HepG2 (cell line): ENCODE results near the gene PPAN. TPM values are rescaled to one million over a fixed set of nuclear protein-coding genes. Genes with fewer than 3 reads are reported as not detected.

Experiments
- ATAC-seq: fragments of 200-7000 bp; cut with Tn5 transposase; 3 replicates; pipeline ENCODE4 v1.9.1; 2020; ENCODE audit warnings: mild to moderate bottlenecking, moderate library complexity
- BruUV-seq: library from RNA; stranded (reverse); fragments of 400-500 nt; replicated peaks from 2 replicates; lab custom pipeline; 2021; lab: Mats Ljungman, UMichigan
- CTCF ChIA-PET: fragments of 300-600 bp; formaldehyde crosslinking; extraction: SDS; loops from one replicate; lab custom pipeline; 2021; ENCODE audit warnings: low total read pairs, inconsistent platforms, low intra/inter-chr PET ratio; lab: Yijun Ruan, JAX
- POLR2A ChIA-PET: fragments of 350-600 bp; sonication (Branson Sonifier 250); formaldehyde crosslinking; loops from one replicate; lab custom pipeline; 2020; ENCODE audit warnings: antibody characterized with exemption, inconsistent platforms; lab: Yijun Ruan, JAX
- DNase-seq: peaks from one replicate; pipeline ENCODE4 v3.0.0-alpha.2; 2015; ENCODE audit warnings: low spot score
- FAIRE-seq: peaks from 3 replicates; lab custom pipeline; 2011; peaks lifted over from hg19 to GRCh38; lab: Jason Lieb, UNC
- H2AFZ ChIP-seq: one replicate; pipeline ENCODE4 v1.6.1; 2011; ENCODE audit warnings: low read length, inconsistent platforms
- H3K27ac ChIP-seq: fragments of 300-600 bp; 3 replicates; pipeline ENCODE4 v1.8.0; 2011; ENCODE audit warnings: mixed run types, mild to moderate bottlenecking, mixed read lengths, low read length, inconsistent platforms; ENCODE audit not compliant: insufficient read depth; ENCODE audit errors: extremely low read length
- H3K27me3 ChIP-seq, 2 experiments: fragments of 200-600 bp in 1 of 2; 2 replicates in 1 of 2; 3 replicates in 1 of 2; pipeline versions ENCODE4 v1.6.0 to v1.8.0; 2011; ENCODE audit warnings: low read length in 2 of 2, mild to moderate bottlenecking in 2 of 2, moderate library complexity in 2 of 2, inconsistent platforms in 1 of 2; ENCODE audit not compliant: insufficient read depth in 2 of 2, control insufficient read depth in 1 of 2
- H3K36me3 ChIP-seq, 2 experiments: fragments of 200-600 bp in 1 of 2; replicated peaks in 1 of 2; 2 replicates in 1 of 2; 3 replicates in 1 of 2; pipeline versions ENCODE4 v1.5.1 to v1.8.0; 2011; ENCODE audit warnings: low read length in 2 of 2, inconsistent platforms in 1 of 2; ENCODE audit not compliant: insufficient read depth in 2 of 2, control insufficient read depth in 1 of 2
- H3K4me1 ChIP-seq: 2 replicates; pipeline ENCODE4 v1.5.1; 2012; ENCODE audit warnings: low read length, inconsistent platforms; ENCODE audit not compliant: insufficient read depth
- H3K4me2 ChIP-seq: 2 replicates; pipeline ENCODE4 v1.6.0; 2011; ENCODE audit warnings: low read depth, low read length, inconsistent platforms
- H3K4me3 ChIP-seq, 3 experiments: fragments of 200-600 bp in 1 of 3; sonication (generic), shearing (Covaris generic) in 1 of 3; replicated peaks in 1 of 3; 2 replicates each; pipeline ENCODE4 v1.5.1; 2011 to 2016; ENCODE audit warnings: low read length in 3 of 3, inconsistent platforms in 2 of 3, low read depth in 2 of 3, mild to moderate bottlenecking in 2 of 3, control low read depth in 1 of 3, mixed read lengths in 1 of 3; ENCODE audit not compliant: insufficient read depth in 1 of 3
- H3K79me2 ChIP-seq: one replicate; pipeline ENCODE4 v1.6.1; 2011; ENCODE audit warnings: low read length, inconsistent platforms; ENCODE audit not compliant: insufficient read depth
- H3K9ac ChIP-seq: 2 replicates; pipeline ENCODE4 v1.6.0; 2011; ENCODE audit warnings: mild to moderate bottlenecking, low read depth, low read length, inconsistent platforms; ENCODE audit not compliant: insufficient read depth
- H3K9me3 ChIP-seq: 2 replicates; pipeline ENCODE4 v1.5.1; 2012; ENCODE audit warnings: mild to moderate bottlenecking, low read length
- H4K20me1 ChIP-seq: 2 replicates; pipeline ENCODE4 v1.6.0; 2011; ENCODE audit warnings: inconsistent platforms, mild to moderate bottlenecking, low read length, moderate library complexity; ENCODE audit not compliant: insufficient read depth
- AHR ChIP-seq: IDR thresholded peaks from 2 replicates; pipeline ENCODE4 v1.6.1; 2018; ENCODE audit warnings: missing genetic modification reagents, missing compliant biosample characterization
- HDAC1 ChIP-seq: sonication (generic); formaldehyde crosslinking; IDR thresholded peaks from 2 replicates; pipeline ENCODE4 v1.5.1; 2020; ENCODE audit warnings: mild to moderate bottlenecking, missing genetic modification reagents
- HOXA5 ChIP-seq: sonication (generic); formaldehyde crosslinking; IDR thresholded peaks from 2 replicates; pipeline ENCODE4 v1.4.0; 2020; ENCODE audit warnings: missing genetic modification reagents
- SP4 ChIP-seq: sonication (generic); formaldehyde crosslinking; IDR thresholded peaks from 2 replicates; pipeline ENCODE4 v1.8.1; 2023; ENCODE audit warnings: mild to moderate bottlenecking, missing genetic modification reagents
- ZBTB7A ChIP-seq: sonication (generic); formaldehyde crosslinking; IDR thresholded peaks from 2 replicates; pipeline ENCODE4 v1.8.0; 2022; ENCODE audit warnings: mild to moderate bottlenecking, missing genetic modification reagents
- ZNF121 ChIP-seq: sonication (generic); formaldehyde crosslinking; IDR thresholded peaks from 2 replicates; pipeline ENCODE4 v1.5.0; 2020; ENCODE audit warnings: mild to moderate bottlenecking, missing genetic modification reagents
- ZNF607 ChIP-seq: sonication (generic); formaldehyde crosslinking; IDR thresholded peaks from 2 replicates; pipeline ENCODE4 v1.5.1; 2020; ENCODE audit warnings: missing genetic modification reagents, mild to moderate bottlenecking, borderline replicate concordance
- WGBS: methylation state at CpG from one replicate; pipeline ENCODE4 v1.1.6; 2017; ENCODE audit warnings: low lambda C conversion rate; 5-methylcytosine and 5-hydroxymethylcytosine counted together
- in situ Hi-C: cut with HindIII; loops from 2 replicates; pipeline ENCODE4 v1.10.0; 2017; ENCODE audit warnings: low pct_unique_long_range_greater_than_20kb; ENCODE audit not compliant: extremely low pct_ligation_motif_present
- intact Hi-C: fragments of 100-400 bp; cut with micrococcal nuclease; formaldehyde crosslinking; loops from one replicate; pipeline ENCODE4 v1.10.0; 2022; ENCODE audit not compliant: unreplicated experiment
- polyA plus RNA-seq, 8 experiments: library from polyadenylated mRNA; depleted of rRNA in 3 of 8; stranded (reverse) in 7 of 8; unstranded in 1 of 8; fragments of >200 nt; fragmentation: Illumina TruSeq in 4 of 8; extraction: Trizol in 4 of 8; gene quantifications; 2 replicates each; pipeline versions ENCODE4 v1.2.1 to v1.2.3, GENCODE V29; 2011 to 2016; ENCODE audit warnings: low read depth in 4 of 8, missing spikeins in 1 of 8, mixed read lengths in 1 of 8; ENCODE audit not compliant: insufficient read depth in 1 of 8
- total RNA-seq, 5 experiments: library from RNA; depleted of rRNA; stranded (reverse); fragments of >200 nt; fragmentation: Illumina TruSeq; extraction: Trizol; gene quantifications; 2 replicates each; pipeline ENCODE4 v1.2.3, GENCODE V29; 2016; ENCODE audit warnings: low read depth in 1 of 5
- TF ChIP-seq, protein P1 (sequence below): sonication (generic); formaldehyde crosslinking; IDR thresholded peaks from 2 replicates; pipeline ENCODE4 v1.5.1; 2020; ENCODE audit warnings: mild to moderate bottlenecking, missing genetic modification reagents, moderate library complexity
- TF ChIP-seq, protein P2 (sequence below): sonication (generic); formaldehyde crosslinking; IDR thresholded peaks from 2 replicates; pipeline ENCODE4 v1.9.0; 2022; ENCODE audit warnings: missing genetic modification reagents, mild to moderate bottlenecking, borderline replicate concordance

Gene PPAN
- total and polyA plus RNA-seq, 2 of the 13 experiments (the other 11 are each of a cell fraction or from before 2014, with no cell fraction given): 36.2 to 41.9 TPM

DNA sequence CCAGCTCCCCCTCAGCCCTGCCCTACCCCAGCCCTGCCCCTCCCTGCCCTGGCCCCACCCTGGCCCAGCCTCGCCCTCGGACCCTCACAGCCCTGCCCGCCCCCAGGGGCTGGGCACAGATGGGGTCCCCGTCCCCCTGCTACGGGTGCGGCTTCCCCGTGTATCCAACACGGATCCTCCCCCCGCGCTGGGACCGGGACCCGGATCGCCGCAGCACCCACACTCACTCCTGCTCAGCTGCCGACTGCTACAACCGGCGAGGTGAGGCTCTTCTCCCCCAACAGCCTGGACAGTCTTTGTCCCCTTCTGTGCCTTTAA lies 14.8 kb upstream of the PPAN start:
- no peak for FAIRE-seq
- CTCF ChIA-PET: no interaction called here

More for the DNA sequence above, 14.8 kb upstream of the PPAN start:
- in situ Hi-C loops: no loop called here
- Histone ChIP-seq H3K4me1 (peaks cover 37% of the 10 kb centered on the region), H3K27ac (peak overlapping the region; percentile 56), H3K36me3 (peaks cover 2 to 4% of the 10 kb centered on the region in 2 experiments; a peak in 2 of 5 replicates), H4K20me1 (no peaks in the 10 kb centered on the region), H3K9me3 (no peaks in the 10 kb centered on the region), H3K27me3 (no peaks in the 10 kb centered on the region), H3K79me2 (no peaks in the 10 kb centered on the region), H3K4me3 (no peak overlapping the region), H3K4me2 (no peak overlapping the region), H2AFZ (no peak overlapping the region), H3K9ac (no peak overlapping the region)
- no peak for ATAC-seq
- TF ChIP-seq AHR (CRISPR knock-in tag) (no peak), HDAC1 (CRISPR knock-in tag) (no peak), ZNF607 (CRISPR knock-in tag) (0 out of 2 replicates have a peak, but pooled peaks have one; percentile 2), SP4 (CRISPR knock-in tag) (0 out of 2 replicates have a peak, but pooled peaks have one; percentile 35), HOXA5 (CRISPR knock-in tag) (no peak), ZNF121 (CRISPR knock-in tag) (no peak), ZBTB7A (CRISPR knock-in tag) (peak; percentile 36; the same call in 1 of the 2 replicates)
- TF ChIP-seq, protein P1, sequence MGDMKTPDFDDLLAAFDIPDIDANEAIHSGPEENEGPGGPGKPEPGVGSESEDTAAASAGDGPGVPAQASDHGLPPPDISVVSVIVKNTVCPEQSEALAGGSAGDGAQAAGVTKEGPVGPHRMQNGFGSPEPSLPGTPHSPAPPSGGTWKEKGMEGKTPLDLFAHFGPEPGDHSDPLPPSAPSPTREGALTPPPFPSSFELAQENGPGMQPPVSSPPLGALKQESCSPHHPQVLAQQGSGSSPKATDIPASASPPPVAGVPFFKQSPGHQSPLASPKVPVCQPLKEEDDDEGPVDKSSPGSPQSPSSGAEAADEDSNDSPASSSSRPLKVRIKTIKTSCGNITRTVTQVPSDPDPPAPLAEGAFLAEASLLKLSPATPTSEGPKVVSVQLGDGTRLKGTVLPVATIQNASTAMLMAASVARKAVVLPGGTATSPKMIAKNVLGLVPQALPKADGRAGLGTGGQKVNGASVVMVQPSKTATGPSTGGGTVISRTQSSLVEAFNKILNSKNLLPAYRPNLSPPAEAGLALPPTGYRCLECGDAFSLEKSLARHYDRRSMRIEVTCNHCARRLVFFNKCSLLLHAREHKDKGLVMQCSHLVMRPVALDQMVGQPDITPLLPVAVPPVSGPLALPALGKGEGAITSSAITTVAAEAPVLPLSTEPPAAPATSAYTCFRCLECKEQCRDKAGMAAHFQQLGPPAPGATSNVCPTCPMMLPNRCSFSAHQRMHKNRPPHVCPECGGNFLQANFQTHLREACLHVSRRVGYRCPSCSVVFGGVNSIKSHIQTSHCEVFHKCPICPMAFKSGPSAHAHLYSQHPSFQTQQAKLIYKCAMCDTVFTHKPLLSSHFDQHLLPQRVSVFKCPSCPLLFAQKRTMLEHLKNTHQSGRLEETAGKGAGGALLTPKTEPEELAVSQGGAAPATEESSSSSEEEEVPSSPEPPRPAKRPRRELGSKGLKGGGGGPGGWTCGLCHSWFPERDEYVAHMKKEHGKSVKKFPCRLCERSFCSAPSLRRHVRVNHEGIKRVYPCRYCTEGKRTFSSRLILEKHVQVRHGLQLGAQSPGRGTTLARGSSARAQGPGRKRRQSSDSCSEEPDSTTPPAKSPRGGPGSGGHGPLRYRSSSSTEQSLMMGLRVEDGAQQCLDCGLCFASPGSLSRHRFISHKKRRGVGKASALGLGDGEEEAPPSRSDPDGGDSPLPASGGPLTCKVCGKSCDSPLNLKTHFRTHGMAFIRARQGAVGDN (CRISPR knock-in tag): peak; percentile 28; the same call in 1 of the 2 replicates
- TF ChIP-seq, protein P2, sequence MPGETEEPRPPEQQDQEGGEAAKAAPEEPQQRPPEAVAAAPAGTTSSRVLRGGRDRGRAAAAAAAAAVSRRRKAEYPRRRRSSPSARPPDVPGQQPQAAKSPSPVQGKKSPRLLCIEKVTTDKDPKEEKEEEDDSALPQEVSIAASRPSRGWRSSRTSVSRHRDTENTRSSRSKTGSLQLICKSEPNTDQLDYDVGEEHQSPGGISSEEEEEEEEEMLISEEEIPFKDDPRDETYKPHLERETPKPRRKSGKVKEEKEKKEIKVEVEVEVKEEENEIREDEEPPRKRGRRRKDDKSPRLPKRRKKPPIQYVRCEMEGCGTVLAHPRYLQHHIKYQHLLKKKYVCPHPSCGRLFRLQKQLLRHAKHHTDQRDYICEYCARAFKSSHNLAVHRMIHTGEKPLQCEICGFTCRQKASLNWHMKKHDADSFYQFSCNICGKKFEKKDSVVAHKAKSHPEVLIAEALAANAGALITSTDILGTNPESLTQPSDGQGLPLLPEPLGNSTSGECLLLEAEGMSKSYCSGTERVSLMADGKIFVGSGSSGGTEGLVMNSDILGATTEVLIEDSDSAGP: 0 out of 2 replicates have a peak, but pooled peaks have one; percentile 7
- POLR2A ChIA-PET: interaction anchor here (1.0 to 1.2 kb wide), 2 partner anchors 15 to 180 kb away, joined by 3 read pairs; partner anchors contain the start of genes ICAM1 and PPAN
- intact Hi-C loops: no loop called here
- WGBS: 98% methylated on average over 15 of the region's 17 CpGs
- no peak for DNase-seq
- BruUV-seq: no TSS peak
